B cell (primary cell): Measurements from ENCODE around the gene VAV2.

Source experiments
- EZH2 ChIP-seq: IDR thresholded peaks from 2 replicates; pipeline ENCODE4 v1.6.1; 2012; ENCODE audit warnings: borderline replicate concordance, low read depth, mild to moderate bottlenecking, moderate library complexity, low read length; ENCODE audit not compliant: insufficient read depth, poor library complexity, severe bottlenecking
- TF ChIP-seq, protein P1 (sequence below): fragments of 200-600 bp; IDR thresholded peaks from one replicate; pipeline ENCODE4 v1.8.0; 2022; ENCODE audit warnings: antibody characterized with exemption, mild to moderate bottlenecking

DNA sequence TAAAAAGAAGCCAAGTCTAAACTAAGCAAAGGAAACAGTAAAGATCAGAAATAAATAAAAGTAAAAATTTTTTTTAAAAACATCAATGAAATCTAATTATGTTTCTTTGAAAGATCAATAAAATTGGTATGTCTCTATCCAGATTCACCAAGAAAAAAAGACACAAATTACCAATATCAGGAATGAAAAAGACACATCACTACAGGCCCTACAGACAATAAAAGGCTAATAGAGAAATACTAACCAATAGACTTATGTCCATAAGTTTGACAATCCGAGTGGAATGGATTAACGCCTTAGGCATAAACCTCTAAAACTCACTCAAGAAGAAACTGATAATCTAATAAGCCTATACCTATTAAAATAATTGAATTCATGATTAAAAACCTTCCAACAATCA, 45.5 kb upstream of the VAV2 start:
- TF ChIP-seq, protein P1, sequence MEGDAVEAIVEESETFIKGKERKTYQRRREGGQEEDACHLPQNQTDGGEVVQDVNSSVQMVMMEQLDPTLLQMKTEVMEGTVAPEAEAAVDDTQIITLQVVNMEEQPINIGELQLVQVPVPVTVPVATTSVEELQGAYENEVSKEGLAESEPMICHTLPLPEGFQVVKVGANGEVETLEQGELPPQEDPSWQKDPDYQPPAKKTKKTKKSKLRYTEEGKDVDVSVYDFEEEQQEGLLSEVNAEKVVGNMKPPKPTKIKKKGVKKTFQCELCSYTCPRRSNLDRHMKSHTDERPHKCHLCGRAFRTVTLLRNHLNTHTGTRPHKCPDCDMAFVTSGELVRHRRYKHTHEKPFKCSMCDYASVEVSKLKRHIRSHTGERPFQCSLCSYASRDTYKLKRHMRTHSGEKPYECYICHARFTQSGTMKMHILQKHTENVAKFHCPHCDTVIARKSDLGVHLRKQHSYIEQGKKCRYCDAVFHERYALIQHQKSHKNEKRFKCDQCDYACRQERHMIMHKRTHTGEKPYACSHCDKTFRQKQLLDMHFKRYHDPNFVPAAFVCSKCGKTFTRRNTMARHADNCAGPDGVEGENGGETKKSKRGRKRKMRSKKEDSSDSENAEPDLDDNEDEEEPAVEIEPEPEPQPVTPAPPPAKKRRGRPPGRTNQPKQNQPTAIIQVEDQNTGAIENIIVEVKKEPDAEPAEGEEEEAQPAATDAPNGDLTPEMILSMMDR = no peak
- TF ChIP-seq EZH2 = no peak
